ENCODE results near the gene CPNE1.

CPNE1 gene

GRCh38 chr20:35598899-35599775 lies 65.6 kb downstream of the CPNE1 start:
- no peak for DNase-seq (ENCODE audit: low read depth)

DNA sequence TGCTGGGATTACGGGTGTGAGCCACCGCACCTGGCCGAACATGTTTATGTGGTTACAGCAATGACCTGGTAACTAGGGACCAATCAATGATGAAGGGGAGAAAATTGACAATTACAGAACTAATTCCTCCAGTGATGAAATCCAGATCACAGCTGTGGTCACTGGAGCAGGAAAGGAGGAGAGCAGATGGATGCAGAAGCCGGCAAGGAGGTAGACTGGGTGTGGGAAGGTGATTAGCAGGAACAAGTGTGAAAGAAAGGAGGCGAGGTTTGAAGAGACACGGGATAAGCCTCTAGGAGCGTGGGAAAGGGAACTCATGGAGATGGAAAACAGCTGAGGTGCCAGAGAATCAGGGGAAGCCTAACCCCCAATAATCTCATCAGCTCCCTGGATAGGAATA lies 66.2 kb downstream of the CPNE1 start:
- no peak for DNase-seq (ENCODE audit: low read depth)

GRCh38 chr20:35597186-35597585 lies 67.5 kb downstream of the CPNE1 start:
- DNase-seq (ENCODE audit: low read depth) = no peak

GRCh38 chr20:35595901-35596300 lies 68.8 kb downstream of the CPNE1 start:
- DNase-seq (ENCODE audit: low read depth) = no peak

GRCh38 chr20:35595456-35595855 lies 69.2 kb downstream of the CPNE1 start:
- DNase-seq (ENCODE audit: low read depth) = no peak

- no peak for DNase-seq (ENCODE audit: low read depth)
Observed at GRCh38 chr20:35592339-35592974, 72.2 kb downstream of the CPNE1 start.

GRCh38 chr20:35588397-35588796 lies 76.3 kb downstream of the CPNE1 start:
- DNase-seq (ENCODE audit: low read depth) = no peak

- DNase-seq (ENCODE audit: low read depth) = no peak
Observed at GRCh38 chr20:35587436-35587835, 77.3 kb downstream of the CPNE1 start.

DNA sequence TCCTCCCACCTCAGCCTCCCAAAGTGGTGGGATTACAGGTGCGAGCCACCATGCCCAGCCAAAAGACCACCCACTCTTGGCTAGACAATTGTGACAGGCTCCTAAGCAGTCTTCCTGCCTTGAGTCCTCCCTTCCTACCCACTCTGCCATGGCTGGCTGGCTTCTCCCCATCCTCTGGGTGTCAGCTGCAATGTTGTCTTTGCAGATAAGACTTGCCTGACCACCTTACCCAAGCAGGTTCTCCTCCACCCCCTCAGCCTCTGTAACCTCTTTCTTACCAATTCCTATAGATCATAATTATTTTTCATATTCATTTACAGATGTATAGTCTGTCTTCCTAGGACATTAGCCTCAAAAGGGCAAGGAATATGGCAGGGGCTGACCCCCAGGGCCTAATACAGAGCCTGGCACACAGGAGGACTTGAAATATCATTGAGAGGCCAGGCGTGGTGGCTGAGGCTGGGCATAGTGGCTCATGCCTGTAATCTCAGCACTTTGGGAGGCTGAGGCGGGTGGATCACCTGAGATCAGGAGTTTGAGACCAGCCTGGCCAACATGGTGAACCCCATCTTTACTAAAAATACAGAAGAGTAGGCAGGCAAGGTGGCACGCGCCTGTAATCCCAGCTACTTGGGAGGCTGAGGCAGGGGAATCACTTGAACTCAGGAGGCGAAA lies 77.8 kb downstream of the CPNE1 start:
- no peak for DNase-seq (ENCODE audit: low read depth)

- no peak for DNase-seq (ENCODE audit: low read depth)
Observed at GRCh38 chr20:35583636-35584560, 80.8 kb downstream of the CPNE1 start.

DNA sequence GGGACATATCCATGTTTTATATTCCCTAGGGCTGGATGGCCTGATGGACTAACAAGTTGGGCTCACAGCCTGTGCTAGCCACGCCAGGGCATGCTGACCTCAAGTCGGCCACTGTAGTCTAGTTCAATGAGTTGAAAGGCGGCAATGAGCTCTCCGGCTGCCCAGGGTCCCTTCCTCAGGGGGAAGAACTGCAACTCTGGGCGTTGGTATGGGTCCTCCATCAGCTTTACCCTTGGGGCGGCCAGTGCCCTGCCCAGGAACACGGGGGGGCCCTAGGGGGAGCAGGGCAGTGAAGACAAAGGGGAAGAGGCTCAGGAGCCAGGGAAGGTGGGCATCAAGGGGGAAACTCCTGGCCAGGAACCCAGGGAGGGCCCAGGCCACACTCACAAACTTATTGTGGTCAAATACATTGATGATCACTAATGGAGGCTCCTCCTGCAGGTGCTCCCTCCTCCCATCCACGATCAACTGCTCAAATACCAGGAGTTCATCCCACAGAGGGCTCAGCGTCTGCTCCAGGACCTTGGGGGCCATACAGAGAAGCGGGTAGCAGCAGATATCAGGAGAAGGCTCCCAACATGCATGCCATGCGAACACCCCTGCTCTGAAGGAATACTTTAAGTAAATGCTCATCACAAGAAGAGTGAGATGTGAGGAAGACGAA lies 81.8 kb downstream of the CPNE1 start:
- DNase-seq (ENCODE audit: low read depth) = no peak

DNA sequence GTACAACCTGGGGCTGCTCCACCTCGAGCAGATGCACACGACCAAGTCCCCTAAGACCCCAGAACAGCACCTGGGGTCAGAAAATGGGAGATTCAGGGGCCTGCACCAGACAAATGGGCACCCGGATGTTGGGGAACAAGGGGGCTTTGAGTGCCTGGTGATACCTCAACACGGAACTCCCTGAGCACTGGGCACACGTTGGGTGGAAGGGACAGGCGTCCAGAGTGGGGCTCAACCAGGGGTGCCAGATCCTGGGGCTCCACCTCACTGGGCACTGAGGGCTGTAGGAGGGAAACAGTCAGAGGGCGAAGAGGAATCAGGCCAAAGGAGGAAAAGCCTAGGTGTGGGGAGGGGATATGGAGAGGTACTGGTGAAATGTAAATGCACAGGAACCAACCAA lies 82.6 kb downstream of the CPNE1 start:
- DNase-seq (ENCODE audit: low read depth) = no peak

- DNase-seq (ENCODE audit: low read depth) = no peak
Observed at GRCh38 chr20:35579196-35579595, 85.5 kb downstream of the CPNE1 start.

DNA sequence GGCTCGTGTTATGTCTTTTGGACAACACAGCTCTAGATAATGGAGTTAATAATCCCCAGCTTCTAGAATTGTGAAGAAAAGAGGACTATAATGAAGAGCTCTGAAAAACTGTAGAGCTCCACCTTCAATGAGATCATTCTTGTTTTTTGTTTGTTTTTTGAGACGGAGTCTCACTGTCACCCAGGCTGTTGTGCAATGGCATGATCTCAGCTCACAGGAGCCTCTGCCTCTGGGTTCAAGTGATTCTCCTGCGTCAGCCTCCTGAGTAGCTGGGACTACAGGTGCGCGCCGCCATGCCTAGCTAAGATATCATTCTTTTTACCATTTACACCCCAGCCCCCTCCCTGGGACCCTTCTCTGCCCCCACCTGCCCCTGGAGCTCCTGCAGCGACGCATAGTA lies 86.2 kb downstream of the CPNE1 start:
- DNase-seq (ENCODE audit: low read depth) = no peak

- DNase-seq (ENCODE audit: low read depth) = no peak
Observed at GRCh38 chr20:35576816-35577215, 87.9 kb downstream of the CPNE1 start.

Data from iris pigment epithelial cell (primary cell).